HepG2 (cell line): Measurements from ENCODE around the gene MCOLN1. TPM values are rescaled to one million over a fixed set of nuclear protein-coding genes. Genes with fewer than 3 reads are reported as not detected.

Experiments used
- ATF7 ChIP-seq, 2 experiments: fragments of 450-650 bp in 1 of 2; sonication (generic) in 1 of 2; formaldehyde crosslinking in 1 of 2; IDR thresholded peaks; 2 replicates each; pipeline versions ENCODE4 v1.4.0 to v1.6.1; 2016 to 2020; ENCODE audit warnings: antibody characterized with exemption in 1 of 2, mild to moderate bottlenecking in 1 of 2, missing genetic modification reagents in 1 of 2
- DMAP1 ChIP-seq: IDR thresholded peaks from 2 replicates; pipeline ENCODE4 v1.6.1; 2016
- NR2F1 ChIP-seq, 2 experiments: fragments of 450-650 bp in 1 of 2; formaldehyde crosslinking in 1 of 2; IDR thresholded peaks; 2 replicates each; pipeline versions ENCODE4 v1.5.0 to v1.6.1; 2016 to 2020; ENCODE audit warnings: mild to moderate bottlenecking in 1 of 2, missing compliant biosample characterization in 1 of 2, missing genetic modification reagents in 1 of 2, moderate library complexity in 1 of 2
- RFX3 ChIP-seq: IDR thresholded peaks from 2 replicates; pipeline ENCODE4 v1.6.1; 2016; ENCODE audit warnings: missing biosample characterization, missing genetic modification reagents
- SOX13 ChIP-seq, 3 experiments: fragments of 450-650 bp in 1 of 3; sonication (generic) in 1 of 3; formaldehyde crosslinking in 1 of 3; IDR thresholded peaks in 2 of 3; conservative IDR thresholded peaks in 1 of 3; 2 replicates each; pipeline versions ENCODE4 v1.5.0 to v1.6.1; 2016 to 2020; ENCODE audit warnings: antibody characterized with exemption in 1 of 3, mild to moderate bottlenecking in 1 of 3, missing compliant biosample characterization in 1 of 3, missing genetic modification reagents in 1 of 3, moderate library complexity in 1 of 3
- U2AF2 ChIP-seq: fragments of 200-400 bp; formaldehyde crosslinking; IDR thresholded peaks from 2 replicates; pipeline ENCODE4 v1.6.1; 2017; ENCODE audit warnings: low read depth, mild to moderate bottlenecking, low read length
- ZMAT5 ChIP-seq: sonication (generic); formaldehyde crosslinking; IDR thresholded peaks from 2 replicates; pipeline ENCODE4 v1.5.0; 2020; ENCODE audit warnings: mild to moderate bottlenecking, low read depth, missing genetic modification reagents, borderline replicate concordance
- ZNF562 ChIP-seq: sonication (generic); formaldehyde crosslinking; IDR thresholded peaks from 2 replicates; pipeline ENCODE4 v1.8.0; 2022; ENCODE audit warnings: missing genetic modification reagents, borderline replicate concordance
- ZNF639 ChIP-seq: conservative IDR thresholded peaks from 2 replicates; pipeline ENCODE4 v1.6.1; 2018; ENCODE audit warnings: missing genetic modification reagents
- ZNF646 ChIP-seq: sonication (generic); formaldehyde crosslinking; IDR thresholded peaks from 2 replicates; pipeline ENCODE4 v1.9.0; 2021; ENCODE audit warnings: mild to moderate bottlenecking, missing genetic modification reagents
- ZNF660 ChIP-seq: sonication (generic); formaldehyde crosslinking; IDR thresholded peaks from 2 replicates; pipeline ENCODE4 v1.5.1; 2020; ENCODE audit warnings: mild to moderate bottlenecking, low read depth, missing genetic modification reagents, borderline replicate concordance
- ZNF674 ChIP-seq: sonication (generic); formaldehyde crosslinking; IDR thresholded peaks from 2 replicates; pipeline ENCODE4 v1.5.0; 2020; ENCODE audit warnings: low read depth, mild to moderate bottlenecking, missing genetic modification reagents
- polyA plus RNA-seq, 8 experiments: library from polyadenylated mRNA; depleted of rRNA in 3 of 8; stranded (reverse) in 7 of 8; unstranded in 1 of 8; fragments of >200 nt; fragmentation: Illumina TruSeq in 4 of 8; extraction: Trizol in 4 of 8; gene quantifications; 2 replicates each; pipeline versions ENCODE4 v1.2.1 to v1.2.3, GENCODE V29; 2011 to 2016; ENCODE audit warnings: low read depth in 4 of 8, missing spikeins in 1 of 8, mixed read lengths in 1 of 8; ENCODE audit not compliant: insufficient read depth in 1 of 8
- total RNA-seq, 5 experiments: library from RNA; depleted of rRNA; stranded (reverse); fragments of >200 nt; fragmentation: Illumina TruSeq; extraction: Trizol; gene quantifications; 2 replicates each; pipeline ENCODE4 v1.2.3, GENCODE V29; 2016; ENCODE audit warnings: low read depth in 1 of 5
- TF ChIP-seq, protein P1 (sequence below): sonication (generic); formaldehyde crosslinking; IDR thresholded peaks from 2 replicates; pipeline ENCODE4 v1.4.0; 2020; ENCODE audit warnings: missing genetic modification reagents
- TF ChIP-seq, protein P2 (sequence below): sonication (generic); formaldehyde crosslinking; conservative IDR thresholded peaks from 2 replicates; pipeline ENCODE4 v1.8.1; 2023; ENCODE audit warnings: missing genetic modification reagents
- TF ChIP-seq, protein P3 (sequence below): sonication (generic); formaldehyde crosslinking; IDR thresholded peaks from 2 replicates; pipeline ENCODE4 v1.4.0; 2020; ENCODE audit warnings: mild to moderate bottlenecking, missing genetic modification reagents

The MCOLN1 gene
- total and polyA plus RNA-seq, 2 of the 13 experiments (the other 11 are each of a cell fraction or from before 2014, with no cell fraction given), result 3.4 to 15.7 TPM

- TF ChIP-seq ZNF646, result no peak
- TF ChIP-seq ATF7 (IDR thresholded peaks at IDR 0.05), result no peak
- TF ChIP-seq ATF7 (CRISPR knock-in tag; IDR thresholded peaks at IDR 0.05), result no peak
- no peak for TF ChIP-seq NR2F1 (CRISPR knock-in tag; IDR thresholded peaks at IDR 0.05)
- TF ChIP-seq U2AF2, result no peak
- TF ChIP-seq RFX3 (CRISPR knock-in tag), result no peak
- no peak for TF ChIP-seq ZMAT5 (CRISPR knock-in tag)
- TF ChIP-seq ZNF660 (CRISPR knock-in tag), result no peak
- no peak for TF ChIP-seq ZNF674 (CRISPR knock-in tag)
- TF ChIP-seq, protein P1, sequence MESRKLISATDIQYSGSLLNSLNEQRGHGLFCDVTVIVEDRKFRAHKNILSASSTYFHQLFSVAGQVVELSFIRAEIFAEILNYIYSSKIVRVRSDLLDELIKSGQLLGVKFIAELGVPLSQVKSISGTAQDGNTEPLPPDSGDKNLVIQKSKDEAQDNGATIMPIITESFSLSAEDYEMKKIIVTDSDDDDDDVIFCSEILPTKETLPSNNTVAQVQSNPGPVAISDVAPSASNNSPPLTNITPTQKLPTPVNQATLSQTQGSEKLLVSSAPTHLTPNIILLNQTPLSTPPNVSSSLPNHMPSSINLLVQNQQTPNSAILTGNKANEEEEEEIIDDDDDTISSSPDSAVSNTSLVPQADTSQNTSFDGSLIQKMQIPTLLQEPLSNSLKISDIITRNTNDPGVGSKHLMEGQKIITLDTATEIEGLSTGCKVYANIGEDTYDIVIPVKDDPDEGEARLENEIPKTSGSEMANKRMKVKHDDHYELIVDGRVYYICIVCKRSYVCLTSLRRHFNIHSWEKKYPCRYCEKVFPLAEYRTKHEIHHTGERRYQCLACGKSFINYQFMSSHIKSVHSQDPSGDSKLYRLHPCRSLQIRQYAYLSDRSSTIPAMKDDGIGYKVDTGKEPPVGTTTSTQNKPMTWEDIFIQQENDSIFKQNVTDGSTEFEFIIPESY (CRISPR knock-in tag), result no peak
- TF ChIP-seq ZNF562 (CRISPR knock-in tag), result no peak
- TF ChIP-seq, protein P2, sequence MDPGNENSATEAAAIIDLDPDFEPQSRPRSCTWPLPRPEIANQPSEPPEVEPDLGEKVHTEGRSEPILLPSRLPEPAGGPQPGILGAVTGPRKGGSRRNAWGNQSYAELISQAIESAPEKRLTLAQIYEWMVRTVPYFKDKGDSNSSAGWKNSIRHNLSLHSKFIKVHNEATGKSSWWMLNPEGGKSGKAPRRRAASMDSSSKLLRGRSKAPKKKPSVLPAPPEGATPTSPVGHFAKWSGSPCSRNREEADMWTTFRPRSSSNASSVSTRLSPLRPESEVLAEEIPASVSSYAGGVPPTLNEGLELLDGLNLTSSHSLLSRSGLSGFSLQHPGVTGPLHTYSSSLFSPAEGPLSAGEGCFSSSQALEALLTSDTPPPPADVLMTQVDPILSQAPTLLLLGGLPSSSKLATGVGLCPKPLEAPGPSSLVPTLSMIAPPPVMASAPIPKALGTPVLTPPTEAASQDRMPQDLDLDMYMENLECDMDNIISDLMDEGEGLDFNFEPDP (CRISPR knock-in tag), result no peak
- TF ChIP-seq ZNF639 (CRISPR knock-in tag), result no peak
- no peak for TF ChIP-seq DMAP1 (CRISPR knock-in tag)
- no peak for TF ChIP-seq SOX13 (IDR thresholded peaks at IDR 0.05)
- peak in 1 of 2 experiments; percentile 71; a peak in 2 of 4 replicates for TF ChIP-seq SOX13 (CRISPR knock-in tag; conservative IDR thresholded peaks at IDR 0.05 in 1 of 2, IDR thresholded peaks at IDR 0.05 in 1 of 2)
- TF ChIP-seq, protein P3, sequence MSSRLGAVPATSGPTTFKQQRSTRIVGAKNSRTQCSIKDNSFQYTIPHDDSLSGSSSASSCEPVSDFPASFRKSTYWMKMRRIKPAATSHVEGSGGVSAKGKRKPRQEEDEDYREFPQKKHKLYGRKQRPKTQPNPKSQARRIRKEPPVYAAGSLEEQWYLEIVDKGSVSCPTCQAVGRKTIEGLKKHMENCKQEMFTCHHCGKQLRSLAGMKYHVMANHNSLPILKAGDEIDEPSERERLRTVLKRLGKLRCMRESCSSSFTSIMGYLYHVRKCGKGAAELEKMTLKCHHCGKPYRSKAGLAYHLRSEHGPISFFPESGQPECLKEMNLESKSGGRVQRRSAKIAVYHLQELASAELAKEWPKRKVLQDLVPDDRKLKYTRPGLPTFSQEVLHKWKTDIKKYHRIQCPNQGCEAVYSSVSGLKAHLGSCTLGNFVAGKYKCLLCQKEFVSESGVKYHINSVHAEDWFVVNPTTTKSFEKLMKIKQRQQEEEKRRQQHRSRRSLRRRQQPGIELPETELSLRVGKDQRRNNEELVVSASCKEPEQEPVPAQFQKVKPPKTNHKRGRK (CRISPR knock-in tag), result peak; percentile 93
Observed at GRCh38 chr19:7515645-7516151, 6.7 kb upstream of the MCOLN1 start, which contains the start of gene ZNF358 (continued).
